ENCODE measurements around the gene TMEM44.
A peak's percentile ranks its signal among the peaks of the same experiment; 100 is the strongest.

Gene TMEM44, protein sequence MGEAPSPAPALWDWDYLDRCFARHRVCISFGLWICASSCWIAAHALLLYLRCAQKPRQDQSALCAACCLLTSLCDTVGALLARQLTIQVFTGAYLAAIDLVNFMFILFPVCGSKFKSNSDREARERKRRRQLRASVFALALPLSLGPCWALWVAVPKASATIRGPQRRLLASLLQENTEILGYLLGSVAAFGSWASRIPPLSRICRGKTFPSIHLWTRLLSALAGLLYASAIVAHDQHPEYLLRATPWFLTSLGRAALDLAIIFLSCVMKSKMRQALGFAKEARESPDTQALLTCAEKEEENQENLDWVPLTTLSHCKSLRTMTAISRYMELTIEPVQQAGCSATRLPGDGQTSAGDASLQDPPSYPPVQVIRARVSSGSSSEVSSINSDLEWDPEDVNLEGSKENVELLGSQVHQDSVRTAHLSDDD

DNA sequence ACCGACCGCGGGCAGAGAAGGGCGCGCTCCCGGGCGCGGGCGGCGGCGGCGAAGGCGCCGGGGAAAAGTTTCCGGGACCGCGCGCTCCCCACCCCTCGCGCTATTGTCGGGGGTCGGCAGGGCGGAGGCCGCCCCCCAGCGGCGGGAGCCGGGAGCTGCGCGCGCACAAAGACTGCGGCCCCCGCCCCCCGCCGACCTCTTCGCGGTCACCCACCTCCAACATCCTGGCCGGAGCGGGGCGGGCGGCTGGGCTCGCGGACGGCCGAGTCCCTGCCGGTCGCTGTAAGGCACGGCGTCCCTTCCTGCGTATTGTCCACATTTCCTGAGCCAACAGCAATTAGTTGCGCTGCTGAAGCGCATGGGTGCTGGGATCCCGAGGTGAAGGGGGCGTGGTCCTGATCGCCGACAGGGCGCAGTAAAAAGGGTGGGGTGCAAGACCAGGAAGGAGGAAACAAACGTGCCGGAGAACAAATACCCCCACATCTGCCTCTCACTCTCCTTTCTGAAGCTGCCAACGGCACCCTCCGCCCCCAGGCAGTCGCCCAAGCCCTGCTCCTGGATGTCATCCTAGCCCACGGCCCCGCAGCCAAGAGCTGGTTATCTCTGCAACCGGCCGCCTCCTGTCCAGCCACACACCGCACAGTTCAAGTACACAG lies at the start of gene TMEM44:
Gene TMEM44 (minus strand): TSS at position 71 of the 656 bp plus-strand sequence. CDS start 204 bp downstream, outside the sequence.
- peak; percentile 64 for DNase-seq

DNA sequence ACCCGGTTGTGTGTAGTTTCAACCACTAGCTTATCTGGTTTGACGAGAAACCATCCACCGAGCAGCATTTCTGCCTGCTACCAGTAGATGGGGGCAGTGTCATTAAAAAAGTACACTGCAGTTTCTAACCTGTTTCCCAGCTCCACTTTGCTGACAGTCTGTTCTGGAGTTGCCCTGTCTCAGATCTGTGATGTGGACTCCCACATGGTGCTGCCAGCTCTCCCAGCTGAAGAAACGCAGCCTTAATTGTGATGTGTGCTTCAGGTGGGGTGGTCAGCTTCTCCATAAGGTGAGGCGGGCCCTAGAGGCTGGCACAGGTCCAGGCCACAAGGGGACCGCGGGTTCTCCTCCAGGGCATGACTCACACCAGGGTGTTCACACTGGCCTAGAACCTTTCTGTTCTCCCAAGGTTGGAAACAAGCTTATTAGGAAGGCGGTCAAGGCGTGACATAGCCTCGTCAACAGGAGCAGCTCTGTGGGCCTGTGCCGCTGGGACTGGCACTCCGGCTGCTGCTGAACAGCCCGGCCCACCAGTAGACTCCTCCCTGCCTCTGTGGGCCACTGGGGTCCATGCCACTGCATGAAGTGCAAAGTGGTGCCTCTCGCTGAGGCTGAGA lies 49.6 kb upstream of the TMEM44 start:
- peak; percentile 33 for DNase-seq

DNA sequence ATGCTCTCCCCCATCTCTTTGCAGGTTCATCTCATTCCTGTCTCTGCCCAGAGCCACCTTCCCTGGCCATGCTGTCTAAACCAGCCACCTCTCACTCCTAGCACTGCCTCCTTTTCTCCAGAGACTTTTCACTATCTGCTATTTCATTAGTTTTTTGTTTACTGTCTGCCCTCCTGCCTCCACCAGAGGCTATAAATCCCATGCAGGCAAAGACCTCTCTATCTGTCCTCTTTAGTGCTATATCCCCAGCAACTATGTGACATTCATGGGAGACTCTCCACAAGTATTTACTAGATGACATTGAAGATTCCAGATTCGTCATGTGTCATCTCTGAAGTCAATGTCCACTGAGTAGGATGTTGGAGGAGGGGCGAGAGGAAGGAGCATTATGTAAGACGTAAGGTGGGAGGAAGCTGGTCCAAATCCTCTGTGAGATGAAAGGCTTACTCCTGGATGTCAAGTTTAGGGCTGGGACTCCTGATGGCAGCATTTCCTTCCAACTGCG lies 49.0 kb upstream of the TMEM44 start:
- no peak for DNase-seq

DNA sequence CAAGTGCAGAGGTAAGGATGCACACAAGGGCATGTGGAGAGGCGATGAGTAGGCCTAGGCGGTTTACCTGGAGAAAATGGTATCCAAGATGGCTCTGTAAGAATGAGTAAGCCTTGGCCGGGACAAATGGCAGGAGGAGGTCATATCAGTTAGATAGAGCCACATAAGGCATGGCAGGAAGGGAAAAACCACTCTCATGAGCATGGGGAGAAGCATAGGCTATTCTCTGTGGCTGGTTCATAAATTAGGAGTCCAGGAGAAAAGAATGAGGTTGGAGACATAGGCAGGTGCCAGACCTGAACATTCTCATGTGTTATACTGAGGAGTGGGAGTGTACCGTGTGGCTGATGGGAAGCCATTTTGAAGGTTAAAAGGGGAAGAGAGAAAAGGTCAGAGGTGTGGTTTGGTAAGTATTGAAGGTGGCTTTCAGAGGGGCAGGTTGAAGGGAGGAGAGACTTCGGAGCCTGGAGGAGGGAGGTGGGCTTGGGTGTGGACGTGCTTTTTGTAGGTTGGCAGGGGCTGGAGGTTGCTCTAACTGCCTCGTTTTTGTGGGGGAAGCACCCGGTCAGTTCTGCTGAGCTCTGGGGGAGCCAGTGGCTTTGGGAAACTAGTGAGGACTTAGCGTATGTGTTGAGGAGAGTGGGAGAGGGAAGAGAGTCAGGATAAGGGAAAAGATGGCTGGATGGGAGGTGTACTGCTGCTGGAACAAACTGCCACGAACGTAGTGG lies 47.8 kb upstream of the TMEM44 start:
- no peak for DNase-seq

DNA sequence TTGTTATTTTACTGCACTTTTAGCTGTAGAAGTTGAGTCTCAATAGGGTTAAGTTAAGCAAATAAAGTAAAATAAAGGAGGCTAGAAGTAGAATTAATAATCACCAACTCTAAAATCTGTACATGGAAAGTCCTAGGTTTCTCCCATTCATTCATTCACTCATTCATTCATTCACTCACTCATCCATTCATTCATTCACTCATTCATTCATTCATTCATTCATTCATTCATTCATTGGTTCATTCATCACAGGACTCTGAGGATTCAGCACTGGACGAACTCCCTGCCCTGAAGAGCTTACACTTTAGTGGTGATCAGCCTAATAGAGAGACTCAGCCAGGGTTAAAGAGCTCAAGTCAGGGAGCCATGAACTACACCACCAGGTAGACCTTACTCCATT lies 43.3 kb upstream of the TMEM44 start:
- no peak for DNase-seq

DNA sequence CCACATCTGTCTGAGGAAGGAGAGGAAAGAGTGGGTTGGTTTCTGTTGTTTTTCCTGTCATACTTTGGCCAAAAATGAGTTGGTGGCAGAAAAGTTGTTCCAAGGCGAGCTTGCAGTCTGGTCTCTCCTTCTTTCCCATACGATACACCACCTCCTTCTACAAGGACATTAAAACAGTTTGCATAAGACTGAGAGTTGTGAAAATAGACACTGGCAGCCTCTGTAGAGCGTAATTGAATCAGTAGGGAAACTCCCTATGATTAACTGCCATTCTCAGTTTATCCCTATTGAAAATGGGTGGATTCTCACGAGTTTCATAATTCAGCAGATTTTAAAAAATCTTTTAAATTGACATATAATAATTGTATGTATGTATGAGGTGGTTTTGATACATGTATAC lies 42.5 kb upstream of the TMEM44 start:
- no peak for DNase-seq

DNA sequence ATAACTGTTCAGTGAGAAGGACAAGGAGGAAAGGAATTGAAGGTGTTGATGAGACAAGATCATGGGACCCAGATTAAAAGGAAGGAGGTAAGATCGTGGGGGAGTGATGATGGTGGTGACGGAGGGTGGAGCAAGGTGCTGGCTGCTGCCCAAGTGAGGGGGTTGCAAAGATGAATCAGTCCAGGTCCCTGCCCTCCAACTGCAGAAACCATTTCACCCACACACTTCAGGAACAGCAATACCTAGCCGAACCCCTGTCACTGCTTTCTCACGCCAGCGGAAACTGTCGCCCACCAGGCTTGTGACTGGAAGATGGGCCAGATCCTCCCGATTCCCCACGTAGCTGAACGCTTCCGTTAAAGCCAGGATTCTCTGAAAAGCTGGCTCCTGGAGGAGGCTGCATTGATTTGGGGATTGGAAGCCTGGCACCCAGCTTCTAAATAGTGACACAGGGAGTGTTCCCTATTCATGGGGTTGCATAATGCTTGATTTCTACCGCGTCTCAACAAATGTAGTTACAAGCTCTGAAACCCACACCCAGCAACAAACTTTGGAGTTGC lies 41.9 kb upstream of the TMEM44 start:
- DNase-seq = no peak

DNA sequence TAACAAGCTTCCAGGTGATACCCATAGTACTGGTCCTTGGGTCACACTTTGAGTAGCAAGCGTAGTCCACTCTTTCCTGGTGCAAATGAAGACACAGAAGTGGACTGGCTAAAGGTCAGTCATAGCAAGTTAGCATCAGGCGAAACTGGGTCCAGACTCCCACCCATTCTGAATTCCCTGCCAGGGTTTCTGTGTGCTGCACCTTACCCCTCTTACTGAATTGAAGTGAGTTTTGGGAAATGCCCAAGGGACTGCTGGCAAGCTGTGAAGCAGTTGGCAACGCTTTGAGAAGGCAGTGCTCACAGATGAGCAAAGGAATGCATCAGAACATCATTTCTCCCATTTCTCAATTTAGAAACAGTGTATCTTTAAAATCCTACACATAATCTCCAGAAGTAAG lies 40.5 kb upstream of the TMEM44 start:
- no peak for DNase-seq

DNA sequence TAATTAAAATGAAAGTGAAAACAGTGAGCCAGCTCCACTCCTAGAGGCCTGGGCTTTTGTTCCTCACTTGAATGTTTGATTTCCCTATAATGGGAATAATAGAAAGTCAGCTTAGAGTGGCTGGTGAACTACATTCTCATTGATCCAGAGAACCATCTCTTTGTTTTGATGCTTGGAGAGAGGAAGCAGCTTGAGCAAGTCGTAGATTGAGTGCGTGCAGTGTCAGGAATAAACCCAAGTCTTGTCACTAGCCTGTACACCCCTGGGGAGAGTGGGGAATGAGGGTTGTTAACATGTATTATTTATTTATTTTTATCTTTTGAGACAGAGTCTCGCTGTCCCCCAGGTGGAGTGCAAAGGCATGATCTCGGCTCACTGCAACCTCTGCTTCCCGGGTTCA lies 39.7 kb upstream of the TMEM44 start:
- no peak for DNase-seq

DNA sequence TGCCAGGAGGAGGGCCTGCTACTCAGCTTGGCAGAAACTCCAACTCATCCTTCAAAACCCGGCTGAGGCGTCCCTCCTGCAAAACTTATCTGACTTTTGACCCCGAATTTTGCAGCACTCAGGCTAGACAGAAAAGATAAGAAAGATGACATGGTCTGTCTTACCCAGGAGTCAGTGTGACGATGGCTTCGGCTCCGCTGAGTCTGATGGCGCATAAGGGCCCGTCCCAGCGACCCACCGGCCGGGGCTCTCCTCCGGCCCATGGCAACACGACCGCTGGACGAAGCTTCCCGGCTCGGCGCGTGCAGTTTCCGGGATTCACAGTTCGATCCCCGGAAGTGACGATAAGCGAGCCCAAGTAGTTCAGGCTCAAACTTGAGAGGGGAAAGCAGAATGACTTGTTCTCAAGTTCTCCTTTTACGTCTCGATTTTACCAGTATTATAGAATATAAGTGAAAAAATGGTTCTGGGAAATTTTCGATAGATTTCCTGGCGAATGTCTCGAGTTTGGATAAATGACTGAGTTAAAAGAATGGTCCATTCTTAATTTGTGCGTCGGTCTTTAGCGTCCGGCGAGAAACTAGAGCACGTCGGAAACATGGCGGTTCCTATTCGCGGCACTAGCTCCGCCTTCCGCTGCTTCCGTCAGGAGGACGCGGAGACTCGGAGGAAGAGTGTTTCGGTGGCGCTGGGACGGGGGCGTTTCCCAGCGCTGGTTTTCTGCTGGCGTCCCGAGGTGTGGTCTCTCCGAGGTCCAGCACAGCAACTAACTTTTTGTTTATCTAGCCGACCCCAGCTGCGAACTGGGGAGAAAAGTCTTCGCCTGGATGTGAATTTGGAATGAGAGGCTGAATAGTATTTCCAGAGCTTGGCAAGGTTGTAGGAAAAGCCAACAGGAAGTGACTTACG lies 38.9 kb upstream of the TMEM44 start, which contains the start of gene LSG1:
Gene LSG1 (minus strand): TSS at position 292 of the 909 bp plus-strand sequence. CDS start 29 bp downstream, at position 263.
- peak; percentile 75 for DNase-seq

DNA sequence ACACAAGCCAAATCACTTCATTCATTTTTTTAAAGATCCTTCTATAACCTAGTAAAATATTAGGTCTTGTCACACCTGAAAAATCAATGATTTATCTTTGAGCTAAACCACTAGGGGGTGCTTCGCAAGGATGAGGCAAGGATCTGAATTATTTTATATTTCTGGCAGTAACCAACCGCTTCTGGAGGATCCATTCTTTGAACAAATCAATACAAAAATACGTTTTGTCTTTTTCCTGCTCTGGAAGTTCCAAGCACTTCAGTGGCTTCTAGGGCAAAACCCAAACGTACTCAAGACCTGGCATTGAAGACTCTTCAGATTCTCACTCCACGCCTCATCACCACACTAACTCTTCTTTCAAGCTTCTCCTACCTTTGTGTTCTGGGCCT lies 38.3 kb upstream of the TMEM44 start:
- no peak for DNase-seq

DNA sequence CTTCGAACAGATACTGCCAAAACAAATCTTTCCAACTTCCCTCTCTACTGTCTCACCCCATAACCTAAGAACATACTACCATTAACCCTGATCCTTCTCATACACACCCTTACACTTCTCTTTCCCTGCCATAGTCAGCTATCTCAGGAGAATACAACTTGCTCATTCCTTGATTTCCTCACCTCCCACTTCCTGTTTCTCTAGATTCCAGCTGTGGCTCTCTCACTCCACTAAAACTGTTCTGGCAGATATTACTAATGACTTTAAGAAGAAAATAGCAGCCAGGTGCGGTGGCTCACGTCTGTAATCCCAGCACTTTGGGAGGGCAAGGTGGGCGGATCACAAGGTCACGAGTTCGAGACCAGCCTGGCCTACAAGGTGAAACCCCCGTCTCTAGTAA lies 34.1 kb upstream of the TMEM44 start:
- DNase-seq = no peak

DNA sequence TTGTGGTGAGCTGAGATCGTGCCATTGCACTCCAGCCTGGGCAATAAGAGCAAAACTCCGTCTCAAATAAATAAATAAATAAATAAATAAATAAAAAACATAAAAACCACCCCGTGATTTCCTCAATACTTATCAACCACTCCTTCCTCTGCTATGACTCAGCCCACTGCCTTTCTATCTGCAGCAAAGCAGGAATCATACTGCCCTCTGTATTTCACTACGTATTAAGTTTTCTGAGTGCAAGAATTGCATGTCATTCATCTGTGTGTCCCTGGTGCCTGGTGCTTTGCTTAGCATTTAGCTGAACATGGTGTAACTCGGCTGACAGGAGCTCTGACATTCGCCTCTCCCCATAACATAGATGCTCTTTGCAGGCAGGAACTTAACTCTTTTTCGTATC lies 31.6 kb upstream of the TMEM44 start:
- DNase-seq = no peak

DNA sequence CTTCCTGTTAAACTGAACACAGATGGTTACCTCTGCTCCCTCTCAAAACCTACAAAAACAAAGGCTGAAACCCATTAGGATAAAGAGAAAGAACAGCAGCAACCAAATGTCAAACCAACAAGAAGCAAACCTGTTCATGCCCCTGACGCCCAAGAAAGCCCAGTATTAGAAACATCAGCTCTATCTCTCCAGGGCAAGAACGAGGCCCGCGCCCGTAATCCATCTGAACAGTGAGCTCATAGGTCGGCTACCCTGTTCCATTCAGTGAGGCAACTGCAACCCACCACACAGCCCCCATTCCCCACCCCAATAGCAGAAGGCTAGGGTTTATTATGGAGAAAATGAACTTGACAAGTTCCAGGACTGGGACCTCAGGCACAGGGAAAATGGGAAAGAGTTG lies 28.7 kb upstream of the TMEM44 start:
- no peak for DNase-seq

DNA sequence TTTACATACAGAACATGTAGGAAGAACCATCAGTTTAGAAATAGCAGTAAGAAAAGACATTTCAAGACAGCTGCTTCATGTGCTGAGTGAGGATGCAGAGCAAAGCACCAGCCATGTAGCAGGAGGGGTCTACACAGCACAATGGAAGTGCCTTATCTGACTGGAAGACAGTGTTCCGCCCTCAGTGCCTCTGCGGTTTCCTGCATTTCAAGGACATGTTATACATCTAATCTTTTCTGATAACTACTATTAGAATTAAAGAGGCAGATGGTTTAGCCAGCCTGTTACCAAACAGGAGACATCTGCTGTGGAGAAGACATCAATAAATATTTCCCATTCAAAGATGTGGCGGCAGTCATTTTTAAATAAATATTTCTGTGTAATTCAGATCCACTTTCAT lies 28.2 kb upstream of the TMEM44 start:
- DNase-seq = no peak

DNA sequence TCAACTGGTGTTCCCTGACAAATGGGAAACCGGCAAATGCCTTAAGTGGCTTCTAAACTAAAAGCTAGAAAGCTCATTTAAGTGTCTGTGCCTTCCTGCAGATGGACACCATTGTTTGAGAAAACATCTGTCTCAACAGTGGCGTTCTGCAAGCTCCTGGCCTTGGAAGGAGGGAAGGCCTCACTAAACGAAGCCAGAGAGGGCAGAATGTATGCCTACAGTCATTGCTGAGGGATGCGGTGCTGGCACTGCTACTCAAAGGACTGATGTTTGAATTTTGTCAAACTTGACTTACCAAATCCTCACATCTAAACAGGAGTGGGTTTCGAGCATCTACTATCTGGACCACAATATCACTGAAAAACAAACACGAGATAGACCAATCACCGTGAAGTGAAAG lies 26.6 kb upstream of the TMEM44 start:
- DNase-seq = no peak

DNA sequence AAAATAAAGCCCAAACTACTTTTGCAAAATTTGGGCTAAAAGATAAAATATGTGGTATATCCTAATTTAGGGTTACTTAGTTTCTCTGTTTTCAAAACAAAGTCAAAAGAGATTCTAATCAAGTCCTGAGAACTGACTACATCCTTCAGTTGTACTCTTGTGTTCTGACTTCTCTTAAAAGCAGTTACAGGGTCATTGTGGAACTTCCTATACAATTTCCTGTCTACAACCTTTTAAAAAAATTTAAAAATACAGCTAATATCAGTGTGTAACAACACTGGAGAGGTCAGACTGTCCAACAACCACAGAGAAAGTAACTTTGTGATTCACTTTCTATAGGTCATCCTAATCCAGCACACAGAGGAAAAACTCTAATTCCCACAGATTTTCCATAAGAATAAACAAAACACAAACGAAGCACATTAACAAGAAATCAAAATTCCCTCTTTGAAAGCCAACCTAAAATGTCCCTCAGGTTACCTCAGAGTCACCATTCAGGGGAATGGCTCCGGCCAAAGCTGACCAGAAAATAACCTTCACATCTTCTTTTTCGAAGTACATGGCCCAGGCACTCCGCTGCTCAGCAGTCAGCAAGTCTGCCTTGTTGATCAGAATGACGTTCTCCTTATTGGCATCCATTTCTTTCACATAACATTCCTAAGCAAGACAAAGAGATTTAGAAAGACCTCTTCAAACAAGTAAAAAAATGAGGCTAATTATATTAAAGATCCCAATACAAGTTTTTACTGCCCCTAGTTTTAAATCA lies 25.4 kb upstream of the TMEM44 start:
- DNase-seq = no peak

DNA sequence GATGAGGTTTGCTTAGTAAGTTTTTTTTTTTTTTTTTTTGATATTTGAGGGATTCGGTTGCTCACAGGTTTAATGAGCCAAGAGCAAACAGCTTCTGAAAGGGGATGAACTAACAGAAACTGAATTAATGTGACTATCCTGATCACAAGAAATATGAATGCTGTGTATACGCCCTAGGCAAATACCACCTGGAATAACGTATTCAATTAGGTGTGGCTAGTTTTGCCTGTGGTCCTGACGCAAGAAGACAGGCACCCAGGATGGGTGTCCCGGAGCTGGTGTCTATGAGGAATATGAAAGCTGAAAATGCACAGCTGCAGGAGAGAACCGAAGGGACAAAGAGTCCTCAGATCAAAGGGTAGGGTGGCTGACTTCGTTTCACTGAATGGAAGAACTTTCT lies 24.2 kb upstream of the TMEM44 start:
- DNase-seq = no peak

DNA sequence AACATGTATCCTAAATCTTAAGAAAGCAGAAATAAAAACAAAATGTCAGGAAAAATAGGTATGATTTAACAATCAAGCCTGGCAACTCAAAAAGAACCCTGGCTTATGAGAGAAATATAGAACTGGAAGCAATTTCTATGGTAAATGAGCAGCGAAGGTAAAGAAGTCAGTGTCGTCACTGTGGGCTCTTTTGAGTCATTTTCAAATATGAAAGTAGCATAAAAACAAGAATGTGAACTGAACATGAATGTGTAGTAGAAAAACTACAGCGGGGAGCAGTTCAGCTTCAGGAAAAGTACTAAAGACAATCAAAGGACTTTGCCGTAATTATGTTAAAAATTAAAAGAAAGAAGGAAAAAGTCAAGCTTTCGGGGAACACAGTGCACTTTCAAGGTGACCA lies 21.2 kb upstream of the TMEM44 start:
- no peak for DNase-seq

DNA sequence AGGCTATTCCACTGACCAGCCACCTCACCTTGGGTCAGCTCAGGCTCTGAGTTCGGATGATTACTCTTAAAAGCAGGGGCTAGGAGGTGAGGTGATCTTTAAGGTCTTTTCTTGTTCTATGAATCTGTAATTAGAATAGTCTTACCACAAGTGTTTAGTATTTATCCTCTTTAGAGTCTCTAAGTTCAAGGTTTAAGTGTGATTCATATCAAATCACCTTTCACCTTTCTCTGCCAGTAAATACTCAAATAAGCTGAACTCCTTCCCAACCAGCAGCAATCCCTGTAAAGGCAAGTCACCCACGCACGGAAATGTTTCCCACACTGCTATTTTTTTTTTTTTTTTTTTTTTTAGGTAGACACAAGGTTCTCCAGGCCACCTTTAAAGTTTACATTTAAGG lies 14.5 kb upstream of the TMEM44 start:
- DNase-seq = no peak

DNA sequence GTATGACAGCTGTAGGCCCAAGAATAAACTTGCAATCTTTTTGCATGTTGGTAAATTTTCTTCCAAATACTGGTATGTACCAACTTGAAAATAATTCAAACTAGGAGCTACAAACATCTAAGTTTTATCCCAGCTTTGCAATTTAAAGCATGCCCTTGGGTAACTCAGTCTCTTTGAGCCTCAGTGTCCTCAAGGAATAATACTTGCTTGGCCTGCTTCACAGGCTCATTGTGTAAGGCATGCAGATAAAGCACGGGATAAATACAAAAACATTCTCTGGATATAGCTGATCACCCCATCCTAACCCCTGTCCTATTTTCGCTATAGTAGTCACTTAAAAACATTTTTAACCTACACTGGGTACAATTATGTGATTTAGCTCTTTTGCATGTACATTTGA lies 9.6 kb upstream of the TMEM44 start:
- DNase-seq = no peak

All from SIG-M5 (cell line).